ENCODE data around the gene PHACTR3.
"Not testable (repeated sequence)": the region's sequence is repeated elsewhere in the genome, so short reads cannot be mapped to it uniquely, and the experiment has no call there.

PHACTR3 gene

DNA sequence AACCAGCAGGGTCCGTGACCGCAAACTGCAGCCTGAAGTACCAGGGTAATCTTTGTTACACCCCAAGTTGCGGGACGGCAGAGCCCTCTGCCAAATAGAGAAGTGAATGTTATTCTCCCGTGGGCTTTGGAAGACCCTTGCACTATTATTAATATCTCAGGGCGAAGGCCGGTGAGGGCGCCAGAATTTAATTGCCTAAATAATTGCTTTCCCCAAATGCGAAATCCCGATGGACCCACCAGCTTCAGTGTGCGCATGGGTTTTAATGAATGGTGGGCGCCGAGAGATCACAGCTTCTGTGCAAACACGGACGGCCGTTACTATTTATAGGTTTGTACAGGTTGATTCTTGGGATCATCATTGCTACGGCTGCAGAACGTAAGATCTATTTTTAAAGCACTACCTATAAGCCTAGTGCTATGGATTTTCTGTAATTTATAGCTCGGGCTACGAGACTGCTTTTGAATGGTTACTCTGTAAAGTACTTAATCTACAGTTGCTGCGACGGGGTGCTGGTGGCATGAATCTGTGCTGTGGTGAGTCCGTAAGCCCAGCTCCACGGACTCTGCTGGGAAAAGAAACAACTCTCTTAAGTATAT lies 15.2 kb upstream of the PHACTR3 start:
- no peak for DNase-seq

DNA sequence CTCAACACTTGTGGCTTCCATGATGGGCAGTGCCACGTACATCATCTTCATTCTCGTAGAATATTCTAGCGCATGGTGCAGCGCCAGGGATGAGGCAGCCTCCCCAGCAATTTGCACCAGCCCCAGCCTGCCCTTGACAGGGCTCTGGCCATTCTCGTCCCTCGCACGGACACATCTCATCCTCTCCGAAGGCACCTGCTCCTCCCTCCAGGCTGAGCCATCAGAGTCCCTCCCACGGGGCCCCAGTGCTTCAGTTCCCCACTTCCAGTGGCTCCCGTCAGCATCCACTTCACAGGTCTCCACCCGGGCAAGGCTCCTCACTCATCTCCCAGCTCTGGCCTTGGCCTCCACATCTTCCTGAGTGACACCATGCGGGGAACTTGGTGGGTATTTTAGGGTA lies 13.3 kb upstream of the PHACTR3 start:
- no peak for DNase-seq

DNA sequence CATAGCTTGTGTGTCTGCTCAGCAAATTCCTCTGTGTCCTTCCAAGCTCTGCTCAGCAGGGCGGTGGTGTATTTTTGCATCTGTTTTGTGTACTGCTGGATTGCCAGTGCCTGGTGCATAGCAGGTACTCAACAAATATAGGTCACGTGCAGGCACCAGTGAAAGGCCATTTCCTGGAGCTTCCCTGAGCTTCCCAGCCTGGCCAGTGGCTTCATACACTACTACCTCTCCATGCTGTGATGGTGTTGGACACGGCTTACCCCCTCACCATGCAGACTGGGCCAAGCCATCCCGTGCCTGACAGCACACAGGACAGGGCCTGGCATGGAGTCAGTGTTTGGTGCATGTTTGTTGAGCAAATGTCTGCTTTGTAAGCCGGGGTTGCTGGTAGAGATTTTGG lies 7.7 kb upstream of the PHACTR3 start:
- DNase-seq, result no peak

DNA sequence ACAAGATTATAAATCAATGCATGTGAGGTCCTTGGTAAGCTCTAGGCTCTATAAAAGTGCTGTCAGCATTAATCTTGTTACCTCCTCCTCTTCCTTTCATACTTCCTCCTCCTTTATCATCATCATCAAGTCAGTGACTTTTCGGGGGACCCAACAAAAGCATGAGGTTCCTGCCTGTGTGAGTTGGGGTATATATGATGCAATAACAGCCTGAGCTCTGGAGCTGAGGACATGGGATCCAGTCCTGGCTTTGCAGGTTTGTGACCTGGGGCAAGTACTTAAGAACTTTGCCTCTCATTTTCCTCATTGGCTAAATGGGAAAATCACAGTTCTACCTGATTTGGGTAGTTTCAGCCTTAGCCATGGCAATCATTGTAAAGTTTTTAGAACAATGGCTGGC lies 7.1 kb upstream of the PHACTR3 start:
- DNase-seq, result no peak

DNA sequence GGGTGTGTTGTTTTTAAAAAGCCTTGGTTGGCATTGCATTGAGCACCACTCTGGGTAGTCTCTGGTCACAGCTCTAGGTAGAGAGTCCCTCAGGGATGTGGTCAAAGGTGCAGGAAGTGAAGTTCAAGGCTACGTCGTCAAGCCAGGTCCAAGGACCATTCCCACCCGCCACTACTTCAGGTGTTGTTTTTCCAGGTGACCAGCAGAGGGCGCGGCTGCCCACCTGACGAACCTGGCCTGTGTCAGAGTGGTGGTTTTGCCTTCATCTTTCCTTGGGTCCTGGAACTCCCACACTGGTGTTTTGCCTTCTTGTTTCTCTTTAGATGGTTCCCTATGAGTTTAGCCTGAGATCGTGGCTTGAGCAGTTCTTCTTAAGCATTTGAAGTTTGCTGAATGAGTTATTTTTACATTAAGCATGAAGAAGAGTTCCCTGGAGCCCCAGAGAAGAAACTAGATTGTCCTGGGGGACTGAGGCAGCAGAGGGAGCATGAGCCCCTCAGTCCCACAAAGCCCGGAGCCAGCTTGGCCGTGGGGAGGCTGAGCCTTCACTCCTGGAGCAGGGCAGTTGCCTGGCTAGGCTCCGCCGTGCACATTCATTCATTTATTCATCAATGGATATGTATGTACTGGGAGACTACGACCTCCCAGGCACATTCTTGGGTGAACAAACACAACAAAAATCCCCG lies 5.6 kb upstream of the PHACTR3 start:
- DNase-seq, result no peak

DNA sequence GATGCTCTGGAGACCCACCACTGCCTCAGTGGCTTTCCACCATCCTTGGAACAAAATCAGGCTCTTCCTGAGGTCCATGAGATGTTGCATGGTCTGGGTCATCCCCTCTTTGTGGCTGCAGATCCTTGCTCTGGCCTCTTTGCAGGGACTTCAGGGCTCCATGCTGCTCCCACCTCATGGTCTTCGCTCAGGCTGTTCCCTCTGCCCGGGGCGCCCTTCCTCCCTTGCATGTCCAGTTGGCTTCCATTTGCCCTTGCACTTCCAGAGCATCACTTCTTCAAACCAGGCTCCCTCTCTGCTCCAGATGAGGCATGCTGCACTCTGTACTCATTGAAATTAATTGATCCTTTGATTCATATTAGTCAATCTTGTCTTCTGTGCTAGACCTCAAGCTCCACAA lies 4.4 kb upstream of the PHACTR3 start:
- DNase-seq, result no peak

DNA sequence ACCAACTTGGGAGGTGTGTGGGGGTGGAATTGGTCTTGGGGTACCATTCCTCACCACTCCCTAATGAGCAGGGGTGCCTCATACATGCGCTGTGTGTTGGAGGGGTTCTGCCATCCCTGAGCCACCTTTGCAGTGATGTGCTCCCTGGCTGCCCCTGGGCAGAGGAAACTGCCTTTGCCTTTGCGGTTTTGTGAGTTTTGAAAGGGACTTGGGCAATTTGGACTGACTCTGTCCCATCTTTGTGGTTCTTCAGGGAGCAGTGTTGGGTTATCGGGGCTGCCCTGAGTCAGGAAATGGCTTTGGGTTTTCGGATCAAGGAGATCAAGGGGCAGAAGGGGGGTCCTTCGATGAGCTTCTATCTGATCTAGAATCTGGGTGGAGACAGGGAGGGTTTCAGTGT lies 3.9 kb upstream of the PHACTR3 start:
- no peak for DNase-seq

DNA sequence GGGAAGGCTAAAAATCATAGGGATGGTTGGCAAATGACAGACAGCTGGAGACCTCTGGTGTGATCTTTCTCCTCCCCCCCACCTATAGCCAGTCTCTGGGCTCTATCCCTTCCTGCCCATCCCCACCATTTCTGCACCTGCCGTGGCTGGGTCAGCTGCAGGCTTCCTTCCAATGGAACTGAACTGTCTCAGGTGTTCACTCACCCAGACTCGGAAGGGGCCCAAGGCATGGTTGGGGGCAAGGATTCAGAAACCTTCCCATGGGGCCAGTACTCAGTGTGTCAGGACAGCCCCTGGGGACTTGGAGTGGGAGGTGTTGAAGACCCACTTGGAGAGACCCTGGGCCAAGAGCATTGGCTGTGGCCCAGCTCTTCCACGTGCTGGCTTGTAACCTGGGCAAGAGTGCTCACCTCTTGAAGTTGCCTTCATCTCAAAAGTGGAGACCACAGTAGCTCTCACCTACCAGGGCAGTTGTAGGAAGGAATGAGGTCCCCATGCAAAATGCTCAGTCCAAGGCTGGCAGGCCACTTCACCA lies 1.7 kb upstream of the PHACTR3 start:
- DNase-seq, result no peak

DNA sequence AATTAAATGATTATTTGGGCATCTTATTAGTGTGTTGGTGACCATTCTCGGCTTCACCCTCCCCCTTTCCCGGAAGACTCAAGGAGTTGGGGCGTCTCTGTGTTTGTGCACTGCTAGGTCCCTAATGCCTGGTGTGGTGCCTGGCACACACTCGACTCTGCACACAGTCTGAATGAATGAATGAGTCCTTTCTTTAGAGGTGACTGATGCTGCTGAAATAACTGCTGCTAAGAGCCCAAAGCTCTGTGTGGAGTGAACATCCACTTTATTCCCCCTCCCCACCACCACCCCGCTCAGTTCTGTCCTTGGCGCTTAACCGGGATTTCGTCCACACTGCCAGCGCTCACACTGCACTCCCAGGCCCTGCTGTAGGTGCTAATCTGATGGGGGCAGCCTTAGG lies 1.2 kb upstream of the PHACTR3 start:
- no peak for DNase-seq

DNA sequence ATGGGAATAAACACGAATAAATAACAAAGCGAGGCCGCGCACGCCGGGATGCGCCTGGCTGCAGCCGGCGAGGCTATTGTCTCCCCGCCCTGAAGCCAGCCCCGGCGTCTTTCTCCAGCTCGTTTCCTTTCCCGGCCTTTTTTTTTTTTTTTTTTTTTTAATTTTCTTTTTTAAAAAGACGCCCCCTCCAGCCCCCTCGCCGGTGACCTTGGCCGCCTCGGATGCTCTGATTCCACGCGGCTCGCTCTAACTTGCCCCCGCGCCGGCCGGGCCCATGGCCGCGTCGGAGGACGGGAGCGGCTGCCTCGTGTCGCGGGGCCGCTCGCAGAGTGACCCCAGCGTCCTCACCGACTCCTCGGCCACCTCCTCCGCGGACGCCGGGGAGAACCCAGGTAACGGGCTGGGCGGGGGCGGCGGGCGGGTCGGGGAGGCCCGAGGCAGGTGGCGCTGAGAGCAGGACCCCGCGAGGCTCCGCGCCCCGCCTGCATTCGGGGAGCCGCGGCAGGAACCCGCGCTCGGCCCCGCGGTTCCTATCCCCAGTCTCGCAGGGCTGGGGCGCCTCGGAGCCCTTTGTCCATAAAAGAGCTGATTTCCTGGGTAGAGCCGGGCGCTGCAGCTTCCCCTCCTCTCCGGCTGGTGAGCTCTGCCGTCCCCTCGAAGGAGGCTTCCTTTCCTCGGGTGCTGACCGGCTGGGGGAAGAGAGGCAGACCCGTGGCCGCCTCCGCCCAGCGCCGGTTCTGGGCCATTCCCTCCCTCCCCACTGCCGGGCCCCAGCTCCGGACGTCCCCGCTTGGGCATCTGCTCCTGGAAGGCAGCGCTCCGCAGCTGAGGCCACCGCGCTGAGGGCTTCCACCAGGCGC lies 631 bp downstream of the PHACTR3 start:
- no peak for DNase-seq

DNA sequence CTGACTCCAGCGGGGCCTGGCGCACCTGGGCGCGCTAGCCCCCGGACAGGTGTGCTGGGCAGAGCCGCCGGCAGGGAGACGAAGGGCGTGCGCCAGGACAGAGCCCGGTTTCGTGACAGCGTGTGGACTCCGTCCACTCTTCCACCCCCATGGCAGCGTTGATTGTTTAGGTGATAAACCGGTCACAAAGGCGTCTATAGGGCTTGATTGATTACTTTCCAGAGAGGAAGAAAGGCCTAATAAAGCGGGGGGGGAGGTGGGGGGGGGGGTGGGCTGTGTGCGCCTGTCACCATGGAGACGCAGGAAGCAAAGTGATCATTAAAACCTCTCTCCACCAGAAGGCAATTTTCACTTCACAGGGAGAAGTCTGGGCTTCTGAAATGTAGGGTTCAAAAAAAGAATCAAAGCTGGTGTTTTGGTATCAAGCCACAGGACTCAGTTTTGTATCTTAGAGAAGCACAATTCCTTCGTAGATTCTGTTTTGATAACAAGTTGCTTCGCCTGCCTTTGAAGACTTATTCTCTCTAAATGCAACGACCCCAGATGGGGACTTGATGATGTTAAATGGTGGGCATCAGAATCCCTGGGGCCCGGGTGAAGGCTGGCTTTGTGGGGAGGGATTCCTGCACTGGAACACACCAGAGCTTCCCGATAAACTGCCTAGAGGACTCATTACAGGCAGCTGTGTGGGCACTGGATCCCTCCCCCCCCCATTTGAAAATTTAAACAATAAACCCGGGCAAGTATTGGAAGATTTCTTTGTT lies 1.4 kb downstream of the PHACTR3 start:
- DNase-seq, result no peak

DNA sequence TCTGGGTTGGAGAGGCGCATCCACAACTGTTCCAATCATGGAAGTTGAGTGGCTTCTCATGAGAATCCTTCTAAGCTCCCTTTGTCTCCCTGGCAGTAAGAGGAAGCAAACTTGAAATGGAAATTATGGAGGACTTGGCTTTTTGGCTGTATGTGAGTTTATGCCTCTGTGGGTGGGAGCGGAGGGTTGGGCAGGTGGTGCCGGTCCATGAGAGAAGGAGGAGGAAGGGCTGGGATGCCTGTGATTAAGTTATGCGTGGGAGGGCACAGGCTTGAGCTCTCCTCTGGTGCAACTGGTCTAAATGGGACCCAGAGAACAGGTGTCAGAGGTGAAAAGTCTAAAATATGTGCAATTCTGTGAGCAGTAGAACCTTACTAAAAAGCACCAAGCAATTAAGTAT lies 2.2 kb downstream of the PHACTR3 start:
- DNase-seq, result no peak

DNA sequence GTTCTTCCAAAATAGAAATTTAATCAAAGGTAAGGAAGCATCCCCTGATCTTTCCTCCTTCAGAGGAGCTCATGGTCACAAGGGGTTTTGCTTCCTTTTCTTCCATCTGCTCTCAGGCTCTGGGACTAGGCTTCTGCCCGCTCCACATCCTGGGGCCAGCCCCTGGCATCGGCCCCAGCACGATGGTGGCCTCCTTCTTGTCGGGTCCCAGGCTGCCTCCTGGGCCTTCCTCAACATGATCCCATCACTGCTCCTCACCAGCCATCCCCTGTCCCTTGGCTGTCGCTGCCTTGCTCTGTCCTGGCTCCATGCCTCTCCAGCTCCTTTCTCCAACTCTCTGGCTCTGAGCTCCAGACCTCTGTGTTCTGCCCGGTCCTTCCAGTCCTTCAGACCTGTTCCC lies 4.1 kb downstream of the PHACTR3 start:
- DNase-seq, result no peak

DNA sequence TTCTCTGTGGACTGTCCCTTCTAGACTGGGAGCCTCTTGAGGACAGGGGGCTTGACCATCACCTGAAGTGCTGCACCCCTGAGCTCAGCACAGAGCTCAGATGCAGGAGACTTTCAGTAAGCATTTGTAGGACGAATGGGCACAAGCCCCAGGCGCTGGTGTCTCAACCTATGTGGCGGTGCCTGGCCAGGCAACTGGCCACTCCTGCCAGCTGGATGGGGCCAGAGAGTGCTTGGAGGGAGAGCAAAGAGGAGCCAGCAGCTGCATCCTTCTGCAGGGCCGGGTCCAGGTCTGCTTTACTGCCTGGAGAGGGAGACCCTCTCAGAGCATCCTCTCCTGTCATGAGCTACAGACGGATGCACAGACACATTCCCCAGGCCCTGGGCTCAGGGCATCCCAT lies 4.5 kb downstream of the PHACTR3 start:
- DNase-seq, result no peak

DNA sequence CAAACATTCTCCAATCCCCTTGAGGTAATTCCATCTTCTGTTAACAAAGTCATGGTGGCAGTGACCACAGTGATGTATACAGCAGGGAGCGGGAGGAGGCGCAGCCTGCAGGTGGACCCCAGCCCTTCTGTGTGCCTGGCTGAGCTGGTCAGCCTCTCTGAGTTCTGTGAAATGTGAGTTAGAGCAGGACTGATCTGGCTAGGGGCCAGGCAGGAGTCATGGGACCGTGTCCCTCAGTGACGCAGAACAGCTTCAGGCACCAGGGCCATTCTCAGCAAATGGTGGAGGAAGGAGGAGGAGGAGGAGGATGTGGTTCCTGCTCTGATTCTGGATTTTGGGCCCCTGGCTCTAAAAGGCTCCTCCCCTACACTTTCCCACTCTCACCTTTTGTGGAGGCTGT lies 6.9 kb downstream of the PHACTR3 start:
- DNase-seq, result no peak

DNA sequence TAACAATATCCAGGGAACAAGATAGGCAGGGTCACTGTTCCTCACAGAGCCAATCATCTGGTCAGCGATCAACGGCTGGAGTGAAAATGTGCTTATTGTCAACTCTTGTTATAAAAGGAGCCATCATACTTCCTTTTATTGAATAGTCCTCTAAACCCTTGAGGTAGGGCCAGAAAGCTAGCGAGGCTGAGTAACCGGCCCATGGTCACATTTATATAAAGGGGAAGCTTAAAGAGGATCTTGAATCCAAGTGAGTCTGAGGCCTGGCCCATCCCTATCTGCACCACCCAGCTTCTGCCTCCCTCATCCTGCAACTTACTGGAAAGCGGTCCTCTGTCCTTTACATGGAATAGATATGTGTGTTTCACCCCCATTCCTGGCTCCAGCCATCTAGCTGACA lies 9.5 kb downstream of the PHACTR3 start:
- DNase-seq, result no peak

DNA sequence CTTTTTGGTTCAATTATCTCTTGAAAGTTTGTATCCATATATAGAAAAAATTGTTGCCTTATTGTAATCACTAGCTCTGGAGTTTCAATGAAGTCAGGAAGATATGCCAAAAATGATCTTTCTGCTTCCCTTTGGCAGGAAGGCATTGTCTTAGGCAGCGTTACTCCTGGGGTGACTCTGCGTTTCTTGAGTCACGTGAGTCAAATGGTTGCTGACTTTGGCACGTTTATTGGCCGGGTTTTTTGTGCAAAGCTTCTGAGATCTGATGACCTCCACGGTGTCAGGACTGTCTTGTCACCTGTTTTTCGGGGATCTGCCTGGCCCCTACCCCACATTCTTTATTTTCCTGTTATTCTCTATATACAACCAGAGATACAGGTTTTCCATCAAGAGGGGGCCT lies 10.4 kb downstream of the PHACTR3 start:
- DNase-seq, result no peak

DNA sequence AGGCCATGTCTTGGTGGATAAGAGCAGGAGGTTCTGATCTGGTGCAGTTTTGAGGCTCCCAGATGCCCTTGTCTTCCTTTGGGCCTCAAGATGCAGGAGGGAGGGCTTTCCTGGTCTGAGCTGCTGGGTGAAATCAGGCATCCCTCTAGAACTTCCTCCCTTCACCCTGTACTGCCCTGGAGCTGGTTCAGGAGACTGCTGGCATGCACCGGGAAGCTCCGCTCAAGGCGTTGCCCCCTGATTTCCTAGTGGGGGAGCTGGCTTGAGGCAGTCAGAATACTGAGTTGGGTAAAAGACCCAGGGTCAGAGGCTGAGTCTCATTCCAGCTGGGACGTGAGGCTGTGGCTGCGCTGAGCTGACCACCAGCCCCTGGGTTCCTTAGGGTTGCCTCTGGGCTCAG lies 12.0 kb downstream of the PHACTR3 start:
- no peak for DNase-seq

DNA sequence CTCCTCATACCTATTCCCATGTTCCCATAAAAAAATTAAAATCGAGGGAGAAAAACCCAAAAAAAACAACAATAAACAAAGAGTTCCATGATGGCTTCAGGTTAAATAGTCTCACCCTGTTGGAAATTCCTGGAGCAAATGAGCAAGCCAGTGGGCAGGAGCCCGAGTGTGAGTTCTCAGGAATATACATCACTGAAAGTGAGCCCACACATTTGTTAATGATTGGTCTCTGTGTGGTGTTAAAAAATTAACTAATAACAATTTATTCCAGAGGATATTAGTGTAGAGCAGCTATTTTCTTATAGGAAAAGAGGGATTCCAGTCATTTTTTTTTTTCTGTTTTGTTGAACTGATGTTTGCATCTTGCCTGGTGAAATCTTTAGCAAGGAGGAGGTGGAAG lies 12.9 kb downstream of the PHACTR3 start:
- no peak for DNase-seq

DNA sequence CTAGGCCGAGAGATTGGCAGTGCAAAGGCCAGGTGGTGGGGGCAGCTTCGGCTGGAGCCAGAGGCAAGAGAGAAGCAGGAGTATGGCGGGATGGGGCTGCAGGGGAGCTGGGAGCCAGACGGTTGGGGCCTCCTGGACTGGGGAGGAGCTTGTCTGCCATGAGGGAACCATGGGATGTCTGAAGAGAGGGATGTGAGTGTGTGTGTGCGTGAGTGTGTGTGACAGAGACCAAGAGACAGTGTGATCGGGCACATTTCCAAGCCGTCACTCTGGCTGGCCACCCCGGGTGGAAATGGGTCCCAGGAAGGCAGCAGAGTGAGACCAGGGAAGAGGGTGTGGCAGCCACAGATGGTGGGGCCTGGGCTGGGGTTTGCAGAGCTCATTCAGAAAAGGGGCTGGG lies 13.8 kb downstream of the PHACTR3 start:
- no peak for DNase-seq

DNA sequence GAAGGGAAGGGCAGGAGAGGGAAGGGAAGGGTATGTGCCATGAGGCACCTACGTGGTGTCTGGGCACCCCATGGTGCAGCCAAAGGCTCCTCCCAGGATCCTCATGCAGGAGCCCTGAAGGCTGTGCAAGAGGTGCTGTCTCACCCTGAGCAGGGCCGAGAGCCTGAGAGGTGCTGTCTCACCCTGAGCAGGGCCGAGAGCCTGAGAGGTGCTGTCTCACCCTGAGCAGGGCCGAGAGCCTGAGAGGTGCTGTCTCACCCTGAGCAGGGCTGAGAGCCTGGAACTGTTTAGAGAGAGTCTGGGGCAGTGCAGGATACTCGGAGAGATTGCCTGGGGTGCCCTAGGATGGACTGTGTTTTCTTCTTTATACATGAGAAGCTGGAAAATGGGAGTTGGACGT lies 14.2 kb downstream of the PHACTR3 start:
- not testable (repeated sequence) for DNase-seq

DNA sequence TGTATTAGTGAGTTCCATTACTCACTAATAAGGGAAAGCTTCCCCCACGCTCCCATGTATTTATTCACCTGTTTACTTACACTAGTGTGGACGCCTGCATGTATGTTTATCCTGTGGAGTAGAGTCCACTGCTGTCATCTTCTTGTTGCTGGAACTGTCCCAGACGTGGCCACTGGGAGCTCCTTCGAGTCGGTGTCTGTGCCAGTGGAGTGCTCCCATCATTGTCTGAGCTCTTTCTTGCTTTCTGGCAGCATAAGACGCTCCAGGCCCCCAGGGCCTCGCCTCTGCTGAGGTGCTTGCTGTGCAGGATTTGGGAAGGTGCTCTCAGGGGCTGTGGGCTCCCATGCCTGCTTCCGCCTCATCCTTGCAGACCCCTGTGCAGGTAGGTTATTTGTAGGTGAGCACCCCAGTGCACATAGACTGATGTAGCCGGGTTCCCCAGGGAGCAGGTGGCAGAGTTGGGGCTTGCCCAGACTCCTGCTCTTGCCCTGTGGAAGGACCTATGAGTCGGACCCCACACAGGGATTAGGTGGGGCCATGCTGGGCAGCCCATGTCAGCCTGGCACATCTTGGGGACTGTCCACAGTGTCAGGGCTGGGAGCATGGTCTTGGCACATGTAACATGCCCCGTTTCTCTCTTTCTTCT lies 16.6 kb downstream of the PHACTR3 start:
- no peak for DNase-seq

DNA sequence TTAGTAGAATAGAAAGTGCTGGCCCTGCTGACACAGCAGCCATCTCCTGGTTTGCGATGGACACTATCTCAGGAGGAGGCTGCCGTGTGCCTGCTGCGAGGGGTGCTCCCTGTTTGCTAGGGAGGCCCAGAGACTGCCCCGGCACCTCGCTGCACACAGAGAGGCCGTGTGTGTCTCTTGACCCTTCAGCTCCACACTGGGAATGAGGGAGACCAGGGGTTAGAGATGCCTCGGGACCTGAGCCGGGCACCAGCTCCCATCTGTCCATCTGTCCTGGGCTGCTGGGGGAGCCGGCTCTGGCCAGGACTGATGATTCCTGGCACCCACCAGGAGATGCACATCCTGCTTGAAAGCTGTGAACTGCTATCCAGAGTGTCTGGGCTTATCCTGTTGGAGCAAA lies 18.2 kb downstream of the PHACTR3 start:
- DNase-seq, result no peak
